ENCODE results near the gene MRLN.
"Not testable (repeated sequence)": the region's sequence is repeated elsewhere in the genome, so short reads cannot be mapped to it uniquely, and the experiment has no call there.

MRLN gene

DNA sequence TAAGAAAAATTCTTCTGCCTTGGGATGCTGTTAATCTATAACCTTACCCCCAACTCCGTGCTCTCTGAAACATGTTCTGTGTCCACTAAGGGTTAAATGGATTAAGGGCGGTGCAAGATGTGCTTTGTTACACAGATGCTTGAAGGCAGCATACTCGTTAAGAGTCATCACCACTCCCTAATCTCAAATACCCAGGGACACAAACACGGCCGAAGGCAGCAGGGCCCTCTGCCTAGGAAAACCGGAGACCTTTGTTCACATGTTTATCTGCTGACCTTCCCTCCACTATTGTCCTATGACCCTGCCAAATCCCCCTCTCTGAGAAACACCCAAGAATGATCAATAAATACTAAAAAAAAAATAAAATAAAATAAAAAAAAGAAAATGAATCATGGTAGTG is 8.5 kb downstream of the MRLN start:
- DNase-seq: not testable (repeated sequence)

DNA sequence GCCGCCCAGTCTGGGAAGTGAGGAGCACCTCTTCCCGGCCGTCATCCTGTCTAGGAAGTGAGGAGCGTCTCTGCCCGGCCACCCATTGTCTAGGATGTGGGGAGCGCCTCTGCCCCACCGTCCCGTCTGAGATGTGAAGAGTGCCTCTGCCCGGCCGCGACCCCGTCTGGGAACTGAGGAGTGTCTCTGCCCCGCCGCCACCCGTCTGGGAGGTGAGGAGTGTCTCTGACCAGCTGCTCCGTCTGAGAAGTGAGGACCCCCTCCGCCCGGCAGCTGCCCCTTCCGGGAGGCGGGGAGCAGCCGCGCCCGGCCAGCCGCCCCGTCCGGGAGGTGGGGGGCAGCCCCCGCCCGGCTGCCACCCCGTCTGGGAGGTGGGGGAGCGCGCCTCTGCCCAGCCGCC is 9.1 kb downstream of the MRLN start:
- not testable (repeated sequence) for DNase-seq

DNA sequence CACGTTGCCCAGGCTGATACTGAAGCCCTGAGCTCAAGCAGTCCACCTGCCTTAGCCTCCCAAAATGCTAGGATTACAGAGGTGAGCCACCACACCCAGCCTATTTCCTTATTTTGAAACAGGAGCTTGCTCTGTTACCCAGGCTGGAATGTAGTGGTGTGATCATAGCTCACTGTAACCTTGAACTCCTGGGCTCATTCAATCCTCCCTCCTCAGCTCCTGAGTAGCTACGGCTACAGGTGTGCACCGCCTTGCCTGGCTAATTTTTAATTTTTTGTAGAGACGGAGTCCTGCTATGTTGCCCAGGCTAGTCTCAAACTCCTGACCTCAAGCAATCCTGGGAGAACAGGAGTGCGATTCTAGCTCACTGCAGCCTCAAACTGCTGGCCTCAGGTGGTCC is 11.7 kb downstream of the MRLN start:
- DNase-seq: no peak

DNA sequence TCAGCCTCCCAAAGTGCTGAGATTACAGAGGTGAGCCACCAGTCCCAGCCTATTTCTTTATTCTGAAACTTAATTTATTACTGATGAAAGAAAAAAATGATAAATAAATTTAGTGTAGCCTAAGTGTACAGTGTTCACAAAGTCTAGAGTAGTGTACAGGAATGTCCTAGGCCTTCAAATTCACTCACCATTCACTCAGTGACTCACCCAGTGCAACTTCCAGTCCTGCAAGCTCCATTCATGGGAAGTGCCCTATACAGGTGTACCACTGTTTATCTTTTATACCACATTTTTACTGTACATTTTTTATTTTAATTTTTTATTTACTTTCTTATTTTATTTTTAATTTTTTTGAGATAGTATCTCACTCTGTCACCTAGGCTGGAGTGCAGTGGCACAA is 12.2 kb downstream of the MRLN start:
- DNase-seq: no peak

DNA sequence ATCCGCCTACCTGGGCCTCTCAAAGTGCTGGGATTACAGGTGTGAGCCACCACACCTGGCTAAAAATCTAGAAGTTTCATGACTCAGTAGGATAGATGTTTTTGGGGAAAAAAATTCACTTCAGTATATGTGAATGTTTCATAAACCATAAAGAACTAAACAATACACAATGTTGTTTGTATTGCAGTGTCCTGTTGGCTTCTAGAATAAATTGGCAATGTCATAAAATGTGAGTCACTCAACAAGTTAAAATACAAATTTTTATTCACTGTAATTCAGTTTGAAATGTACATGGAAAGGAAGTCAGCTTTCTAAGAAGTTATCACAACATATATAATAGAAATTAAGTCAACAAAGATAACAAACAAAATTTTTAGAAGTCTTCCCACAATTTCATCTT is 16.5 kb downstream of the MRLN start:
- DNase-seq: no peak

DNA sequence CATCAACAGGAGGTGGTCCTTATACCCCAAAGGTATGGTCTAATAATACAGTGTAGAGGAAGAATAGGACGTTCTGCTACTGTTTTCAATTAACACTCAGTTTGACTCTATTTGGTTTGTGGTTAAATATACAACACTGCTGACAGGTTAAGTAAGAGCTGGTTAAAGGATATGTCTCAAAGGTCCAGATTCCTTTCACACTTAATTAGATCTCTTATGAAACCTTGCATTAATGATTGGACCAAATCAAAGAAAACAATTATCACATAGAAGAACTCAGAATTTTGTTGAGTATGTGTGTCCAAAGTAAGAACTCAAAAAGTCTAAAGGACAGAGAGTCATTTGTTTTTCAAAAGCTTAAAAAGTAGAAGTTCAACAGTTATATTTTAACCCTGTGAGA is 18.0 kb downstream of the MRLN start:
- DNase-seq: no peak

DNA sequence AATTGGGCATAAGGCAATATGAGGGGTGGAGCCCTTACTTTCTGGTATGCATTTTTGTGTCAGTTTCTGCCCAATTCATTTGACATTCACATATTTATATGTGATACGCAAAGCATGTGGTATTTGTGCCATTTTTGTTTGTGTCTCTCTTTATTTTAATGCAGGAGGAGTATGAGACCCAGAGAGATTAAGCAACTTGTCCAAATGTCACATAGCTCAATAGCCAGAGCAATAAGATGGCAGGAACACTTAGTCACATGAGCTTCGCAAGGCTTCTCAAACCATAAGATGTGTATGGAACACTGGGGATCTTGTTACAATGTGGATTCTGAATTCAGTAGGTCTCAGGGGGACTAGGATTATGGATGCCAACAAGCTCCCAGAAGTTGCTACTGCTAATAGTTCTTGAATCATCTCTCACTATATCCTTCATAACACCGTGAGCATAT is 19.2 kb downstream of the MRLN start:
- DNase-seq: no peak

DNA sequence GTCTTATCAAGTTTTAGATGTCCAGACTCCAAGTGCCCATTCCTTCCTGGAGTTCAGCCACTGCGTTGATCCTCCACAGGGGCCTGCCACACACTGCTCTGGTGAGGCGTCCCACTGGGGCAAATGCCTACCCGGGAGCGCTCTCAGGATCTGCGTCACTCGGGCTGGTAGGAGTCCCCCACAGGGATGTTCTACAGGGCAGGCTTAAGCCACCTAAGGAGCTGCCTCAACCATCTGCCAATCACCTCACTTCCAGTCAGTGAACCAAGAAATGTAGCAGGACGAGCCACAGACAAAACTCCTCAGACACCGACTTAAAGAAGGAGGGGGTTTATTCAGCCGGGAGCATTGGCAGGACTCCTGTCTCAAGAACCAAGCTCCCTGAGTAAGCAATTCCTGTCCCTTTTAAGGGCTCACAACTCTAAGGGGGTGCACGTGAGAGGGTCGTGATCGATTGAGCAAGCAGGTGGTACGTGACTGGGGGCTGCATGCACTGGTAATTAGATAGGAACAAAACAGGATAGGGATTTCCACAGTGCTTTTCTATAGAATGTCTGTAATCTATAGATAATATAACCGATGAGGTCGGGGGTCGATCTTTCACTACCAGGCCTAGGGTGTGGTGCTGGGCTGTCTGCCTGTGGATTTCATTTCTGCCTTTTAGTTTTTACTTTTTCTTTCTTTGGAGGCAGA is 19.8 kb downstream of the MRLN start:
- DNase-seq: not testable (repeated sequence)

DNA sequence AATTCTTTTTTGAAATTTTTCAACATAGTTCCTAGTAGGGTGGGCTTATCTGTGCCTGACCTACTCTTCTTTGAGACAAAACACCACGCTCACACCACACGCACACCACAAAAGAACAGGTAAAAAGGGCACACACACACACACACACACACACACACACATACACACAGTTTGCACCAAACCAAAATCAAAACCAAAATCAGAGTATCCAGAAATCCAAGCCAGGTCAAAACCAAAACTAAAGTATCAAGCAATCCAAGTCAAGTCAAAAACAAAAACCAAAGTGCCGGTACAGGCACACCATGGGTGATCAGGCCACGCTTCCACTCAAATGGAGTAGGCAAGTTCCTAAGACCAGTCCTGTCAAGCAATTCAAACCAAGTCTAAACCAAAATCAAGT is 20.4 kb downstream of the MRLN start:
- not testable (repeated sequence) for DNase-seq

DNA sequence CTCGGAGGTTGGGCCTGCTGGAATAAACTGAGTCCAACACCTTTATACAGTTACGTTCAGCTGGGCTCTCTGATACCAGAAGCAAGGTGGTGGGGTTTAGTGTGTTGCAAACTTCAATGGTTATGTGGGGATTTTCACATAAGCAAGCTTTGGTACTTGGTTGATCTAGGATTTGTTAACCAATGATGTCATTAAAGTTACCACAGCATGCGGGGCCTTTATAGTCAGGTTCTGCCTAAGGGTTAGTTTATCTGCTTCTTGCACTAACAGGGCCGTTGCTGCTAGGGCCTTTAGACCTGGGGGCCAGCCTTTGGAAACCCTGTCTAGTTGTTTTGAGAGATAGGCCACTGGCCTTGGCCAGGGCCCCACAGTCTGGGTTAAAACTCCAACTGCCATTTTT is 24.1 kb downstream of the MRLN start:
- DNase-seq: not testable (repeated sequence)

DNA sequence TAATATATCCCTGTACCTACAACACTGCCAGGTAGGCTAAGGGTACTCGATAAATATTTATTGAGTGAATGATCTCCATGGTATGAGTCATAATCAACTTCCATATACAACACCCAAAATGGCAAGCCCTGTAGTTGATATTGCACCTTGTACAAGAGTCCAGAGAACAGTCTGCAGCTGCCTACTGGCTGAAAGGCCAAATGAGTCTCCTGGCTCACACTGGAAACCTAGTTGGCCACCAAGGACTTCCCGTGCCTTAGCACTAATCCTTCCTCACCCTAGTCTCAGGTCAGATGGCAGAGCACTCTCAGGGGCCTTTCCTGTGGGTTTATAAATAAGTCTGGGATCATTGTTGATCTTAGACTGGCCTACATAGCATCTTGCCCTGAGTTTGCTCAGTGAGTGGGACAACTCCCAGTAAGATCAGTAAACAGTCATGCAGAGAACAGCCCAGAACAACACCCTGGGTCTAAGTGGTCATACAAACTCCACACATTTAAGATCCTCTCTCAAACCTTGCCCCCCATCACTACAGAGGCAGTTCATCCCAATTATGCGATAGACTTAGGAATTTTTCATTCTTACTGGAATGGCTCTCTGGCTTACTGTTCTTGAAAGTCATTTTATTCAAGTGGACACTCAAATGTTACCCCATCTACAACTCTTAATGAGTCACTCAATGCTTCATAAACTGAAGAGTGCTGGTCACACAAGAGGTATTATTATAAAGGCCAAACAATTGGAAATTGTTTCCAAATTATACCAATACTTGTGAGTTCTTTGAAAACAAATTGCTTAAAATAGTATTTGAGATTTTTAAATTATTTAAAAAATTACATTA is 28.9 kb downstream of the MRLN start:
- no peak for DNase-seq

DNA sequence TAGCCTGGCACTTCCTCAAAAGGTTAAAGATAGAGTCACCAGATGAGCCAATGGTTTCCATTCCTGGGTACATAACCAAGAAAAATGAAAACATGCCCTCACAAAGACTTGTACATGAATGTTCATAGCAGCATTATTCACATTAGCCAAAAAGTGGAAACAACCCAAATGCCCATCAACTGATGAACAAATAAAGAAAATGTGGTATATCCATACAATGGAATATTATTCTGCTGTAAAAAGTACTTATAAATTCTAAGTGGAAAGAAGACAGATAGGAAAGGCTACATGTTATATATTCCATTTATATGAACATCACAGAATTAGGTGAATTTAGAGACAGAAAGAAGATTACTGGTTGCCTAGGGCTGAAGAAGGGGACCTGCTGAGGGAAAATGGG is 32.9 kb downstream of the MRLN start:
- no peak for DNase-seq

DNA sequence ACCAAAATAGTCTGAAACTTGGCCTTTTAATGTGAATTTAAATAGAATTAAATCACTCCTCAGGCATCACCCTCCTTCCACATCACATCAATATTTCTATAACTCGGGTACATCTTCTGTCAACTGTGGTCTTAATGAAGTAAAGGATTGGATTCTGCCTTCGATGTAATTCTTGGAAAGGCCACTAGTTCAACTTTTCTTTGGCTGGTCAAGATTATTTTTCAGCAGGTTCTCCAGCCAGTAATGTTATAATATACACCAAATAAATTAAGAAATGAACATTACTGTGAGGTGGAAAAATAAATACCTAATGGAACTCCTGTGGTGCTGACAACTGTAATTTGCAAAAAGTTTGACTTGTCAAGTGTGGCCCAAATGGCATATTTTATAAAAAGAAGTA is 33.9 kb downstream of the MRLN start:
- no peak for DNase-seq

DNA sequence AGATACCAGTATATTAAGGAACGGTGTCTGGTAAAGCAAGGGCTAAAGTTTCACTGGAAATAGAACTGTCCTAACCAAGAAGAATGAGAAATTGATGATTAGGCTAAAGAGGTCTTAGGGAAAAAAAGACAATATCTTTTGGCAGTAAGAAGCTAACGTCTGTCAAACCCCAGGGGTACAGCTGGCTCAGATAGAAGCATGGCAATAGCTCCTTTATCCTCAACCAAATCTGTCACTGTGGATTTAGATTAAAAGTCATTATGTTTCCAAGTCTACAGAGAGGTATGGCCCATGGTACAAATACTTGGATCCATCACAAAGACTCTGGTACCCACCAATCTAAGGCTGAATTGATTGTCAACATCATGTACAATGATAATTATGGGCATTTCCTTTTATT is 35.0 kb downstream of the MRLN start:
- no peak for DNase-seq

DNA sequence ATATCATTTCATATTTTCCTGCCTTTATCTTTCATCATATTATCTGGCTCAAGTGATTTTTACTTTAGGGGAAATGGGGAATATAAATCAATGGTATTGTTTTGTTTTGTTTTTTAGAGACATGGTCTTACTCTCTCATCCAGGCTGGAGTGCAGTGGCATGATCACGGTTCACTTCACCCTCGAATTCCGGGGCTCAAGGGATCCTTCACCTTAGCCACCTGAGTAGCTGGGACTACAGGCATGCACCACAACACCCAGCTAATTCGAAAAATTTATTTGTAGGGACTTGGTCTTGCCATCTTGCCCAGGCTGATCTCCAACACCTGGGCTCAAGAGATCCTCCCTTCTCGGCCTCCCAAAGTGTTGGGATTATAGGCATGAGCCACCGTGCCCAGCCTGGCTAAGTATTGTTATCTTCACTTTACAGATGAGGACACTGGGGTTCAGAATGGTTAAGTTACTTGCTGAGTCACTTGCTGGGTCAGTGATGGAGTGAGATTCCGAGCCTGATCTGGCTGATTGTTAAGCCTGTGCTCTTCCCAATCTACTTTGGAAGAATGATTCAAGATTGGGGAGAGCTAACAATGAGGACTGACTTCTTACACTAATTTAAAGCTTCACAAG is 39.9 kb downstream of the MRLN start:
- DNase-seq: no peak

DNA sequence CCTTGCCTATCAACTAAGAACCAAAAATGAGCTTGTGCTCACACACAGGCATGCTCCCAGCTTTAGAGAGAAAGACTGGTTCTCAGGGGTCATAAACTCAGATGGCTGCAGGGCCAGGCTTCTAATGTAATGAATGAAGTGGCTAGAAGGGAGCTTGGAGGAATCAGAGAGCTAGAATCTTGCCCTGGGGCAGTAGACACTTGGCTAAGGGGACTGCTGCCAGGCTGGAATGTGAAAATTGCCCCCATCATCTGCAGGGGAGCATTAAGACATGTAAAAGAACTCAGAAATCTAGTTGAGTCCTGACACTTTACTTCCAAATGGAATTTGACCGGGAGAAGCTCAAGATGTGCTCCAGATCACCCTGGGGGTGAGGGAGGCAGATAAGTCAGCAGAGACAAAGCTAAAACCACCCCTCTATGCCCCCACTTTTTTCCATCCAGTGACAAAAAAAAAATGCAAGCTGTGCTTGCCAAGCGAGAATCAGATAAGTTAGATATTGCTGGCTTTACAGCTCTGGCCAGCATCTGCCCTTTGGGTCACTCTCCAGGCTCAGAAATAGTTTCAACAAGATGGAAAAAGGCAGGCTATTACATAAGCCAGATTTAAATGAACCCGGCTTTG is 41.3 kb downstream of the MRLN start:
- DNase-seq: no peak

DNA sequence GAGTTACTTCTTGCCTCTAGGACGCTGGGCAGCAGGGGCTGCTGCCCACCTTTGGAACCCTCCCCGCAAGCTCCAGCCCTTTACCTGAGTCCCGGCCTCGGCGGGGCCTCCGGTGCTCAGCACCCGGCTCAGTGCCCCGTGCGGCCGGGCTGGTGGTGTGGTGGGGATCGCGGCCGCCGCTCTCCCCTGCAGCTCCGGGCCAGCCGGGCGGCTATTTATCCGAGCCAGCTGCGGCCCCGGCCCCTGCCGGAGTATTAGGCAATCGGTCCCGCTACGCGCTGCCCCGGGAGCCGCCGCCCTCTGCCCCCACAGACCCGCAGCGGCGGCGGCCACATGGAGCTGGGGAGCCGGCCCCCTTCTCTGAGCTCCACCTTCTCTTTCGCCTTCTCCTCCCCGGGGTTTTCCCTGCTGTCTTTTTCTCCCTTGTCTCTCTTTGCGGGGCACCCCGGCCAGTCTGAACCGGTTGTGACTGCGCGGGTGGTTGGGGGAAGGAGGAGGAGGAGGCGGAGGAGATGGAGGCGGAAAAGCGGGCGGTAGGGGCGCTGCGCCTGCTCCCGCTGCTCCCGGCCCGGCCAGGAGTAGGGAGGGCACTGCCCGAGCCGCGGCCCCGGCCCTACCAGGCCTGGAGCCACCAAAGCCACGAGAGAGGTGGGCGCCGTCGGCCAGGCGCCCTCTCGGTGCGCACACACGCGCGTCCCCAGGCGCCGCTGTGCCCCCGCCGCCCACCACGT is 43.7 kb downstream of the MRLN start, which contains the start of gene SLC16A9:
Gene SLC16A9, minus strand, starts transcription at position 456 of the 731 bp plus-strand sequence. CDS start 25,559 bp downstream, outside the sequence.
- no peak for DNase-seq

DNA sequence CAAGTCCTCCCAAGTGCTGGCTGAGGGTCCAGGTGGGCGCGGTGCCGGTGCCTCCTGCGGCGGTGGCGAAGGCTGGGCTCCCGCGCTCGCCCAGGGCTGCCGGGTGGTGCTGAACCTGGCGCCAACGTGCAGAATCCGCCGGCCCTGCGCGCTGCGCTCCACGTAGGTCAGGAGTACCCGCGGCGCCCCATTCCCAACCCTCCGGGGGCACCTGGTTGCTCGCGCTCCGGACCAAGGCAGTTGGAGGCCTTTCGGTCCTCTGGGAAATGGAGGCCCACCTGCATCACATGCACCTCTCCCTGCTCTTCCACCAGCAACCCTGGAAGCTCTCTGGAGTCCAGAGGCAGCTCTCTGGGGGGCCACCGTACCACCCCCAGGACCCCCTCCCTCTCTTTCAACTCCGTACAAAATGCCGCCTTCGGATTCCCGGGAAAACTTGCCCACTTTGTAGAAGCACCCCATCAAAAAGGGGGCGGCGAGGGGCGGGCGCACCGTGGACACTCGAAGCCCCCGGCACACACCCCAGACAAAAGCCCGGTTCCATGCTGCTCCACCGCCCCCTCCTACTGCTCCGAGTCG is 44.4 kb downstream of the MRLN start:
- no peak for DNase-seq

DNA sequence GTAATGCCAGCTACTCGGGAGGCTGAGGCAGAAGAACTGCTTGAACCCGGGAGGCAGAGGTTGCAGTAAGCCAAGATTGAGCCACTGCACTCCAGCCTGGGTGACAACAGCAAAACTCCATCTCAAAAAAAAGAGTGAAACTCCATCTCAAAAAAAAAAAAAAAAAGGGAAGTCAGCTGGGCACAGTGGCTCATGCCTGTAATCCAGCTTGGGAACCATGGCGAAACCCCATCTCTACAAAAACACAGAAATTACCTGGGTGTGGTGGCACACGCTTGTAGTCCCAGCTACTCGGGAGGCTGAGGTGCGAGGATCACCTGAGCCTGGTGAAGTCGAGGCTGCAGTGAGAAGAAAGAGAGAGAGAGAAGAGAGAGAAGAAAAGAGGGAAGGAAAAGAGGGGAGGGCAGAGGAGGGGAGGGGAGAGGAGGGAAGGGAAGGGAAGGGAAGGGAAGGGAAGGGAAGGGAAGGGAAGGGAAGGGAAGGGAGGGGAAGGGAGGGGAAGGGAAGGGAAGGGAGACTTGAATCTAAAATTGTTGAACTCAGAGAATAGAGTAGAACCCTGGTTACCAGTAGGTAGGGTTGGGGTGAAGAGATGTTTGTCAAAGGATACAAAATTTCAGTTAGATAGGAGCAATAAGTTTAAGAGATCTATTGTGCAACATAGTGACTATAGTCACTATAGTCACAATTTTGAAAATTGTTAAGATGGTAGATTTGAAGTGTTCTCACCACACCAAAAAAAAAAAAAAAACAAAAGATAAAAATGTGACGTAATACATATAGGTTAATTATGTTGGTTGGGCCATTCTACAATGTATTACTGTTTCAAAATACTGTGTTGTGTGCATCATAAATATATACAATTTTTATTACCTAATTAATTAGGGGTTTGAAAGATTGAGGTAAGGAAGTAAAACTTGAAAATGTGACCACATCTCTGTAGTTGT is 46.1 kb downstream of the MRLN start:
- no peak for DNase-seq

DNA sequence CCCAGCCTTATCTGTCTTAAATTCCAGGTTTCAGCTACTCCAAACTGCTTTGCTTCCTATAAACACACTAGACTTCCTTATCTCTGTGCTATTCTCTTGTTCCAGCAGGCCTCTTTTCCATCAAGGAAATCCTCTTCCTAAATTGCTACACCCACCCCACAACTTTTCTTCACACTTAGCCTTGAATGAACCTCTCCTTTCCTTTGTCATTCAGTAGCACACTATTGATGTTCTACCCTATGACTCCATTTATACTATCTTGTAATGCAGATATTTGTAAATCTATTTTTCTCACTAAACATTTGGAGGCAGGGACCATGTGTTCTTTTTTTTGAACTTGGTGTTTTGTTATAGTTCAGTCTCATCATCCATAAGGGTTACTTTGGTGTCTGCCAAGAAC is 47.3 kb downstream of the MRLN start:
- DNase-seq: no peak

DNA sequence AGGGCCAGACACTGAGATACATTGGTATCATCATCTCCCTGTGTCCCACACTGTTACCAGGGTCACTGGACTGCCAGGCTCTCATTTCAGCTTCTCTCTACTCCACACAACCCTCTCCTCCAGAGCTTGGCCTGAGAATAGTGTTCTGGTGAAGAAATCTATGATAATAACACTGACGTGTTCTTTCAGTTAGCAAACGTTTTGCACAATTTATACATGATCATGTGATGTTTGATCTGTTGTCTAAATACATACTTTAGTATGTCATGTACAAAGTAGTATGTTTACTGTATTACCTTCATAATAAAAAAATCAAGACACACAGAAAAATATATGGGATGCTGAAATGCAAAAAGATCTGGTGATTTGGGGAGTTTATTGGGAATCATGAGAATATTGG is 48.6 kb downstream of the MRLN start:
- no peak for DNase-seq

Data from stimulated activated naive CD4-positive, alpha-beta T cell (primary cell).